ENCODE data around the gene TOGARAM2.

Gene TOGARAM2

DNA sequence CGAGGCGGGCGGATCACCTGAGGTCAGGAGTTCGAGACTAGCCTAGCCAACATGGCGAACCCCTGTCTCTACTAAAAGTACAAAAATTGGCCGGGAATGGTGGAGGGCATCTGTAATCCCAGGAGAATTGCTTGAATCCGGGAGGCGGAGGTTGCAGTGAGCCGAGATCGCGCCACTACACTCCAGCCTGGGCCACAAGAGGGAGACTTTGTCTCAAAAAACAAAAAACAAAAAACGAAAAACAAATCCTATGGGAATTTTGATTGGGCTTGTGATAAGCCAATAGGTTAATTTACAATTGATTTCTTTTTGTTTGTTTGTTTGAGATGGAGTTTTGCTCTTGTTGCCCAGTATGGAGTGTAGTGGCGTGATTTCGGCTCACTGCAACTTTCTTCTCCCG, 24.2 kb upstream of the TOGARAM2 start:
- H3K27ac ChIP-seq, result no peak overlapping the region
- no peak for TF ChIP-seq ZFX (IDR thresholded peaks at IDR 0.05; ENCODE audit: borderline replicate concordance)
- TF ChIP-seq, protein P1, sequence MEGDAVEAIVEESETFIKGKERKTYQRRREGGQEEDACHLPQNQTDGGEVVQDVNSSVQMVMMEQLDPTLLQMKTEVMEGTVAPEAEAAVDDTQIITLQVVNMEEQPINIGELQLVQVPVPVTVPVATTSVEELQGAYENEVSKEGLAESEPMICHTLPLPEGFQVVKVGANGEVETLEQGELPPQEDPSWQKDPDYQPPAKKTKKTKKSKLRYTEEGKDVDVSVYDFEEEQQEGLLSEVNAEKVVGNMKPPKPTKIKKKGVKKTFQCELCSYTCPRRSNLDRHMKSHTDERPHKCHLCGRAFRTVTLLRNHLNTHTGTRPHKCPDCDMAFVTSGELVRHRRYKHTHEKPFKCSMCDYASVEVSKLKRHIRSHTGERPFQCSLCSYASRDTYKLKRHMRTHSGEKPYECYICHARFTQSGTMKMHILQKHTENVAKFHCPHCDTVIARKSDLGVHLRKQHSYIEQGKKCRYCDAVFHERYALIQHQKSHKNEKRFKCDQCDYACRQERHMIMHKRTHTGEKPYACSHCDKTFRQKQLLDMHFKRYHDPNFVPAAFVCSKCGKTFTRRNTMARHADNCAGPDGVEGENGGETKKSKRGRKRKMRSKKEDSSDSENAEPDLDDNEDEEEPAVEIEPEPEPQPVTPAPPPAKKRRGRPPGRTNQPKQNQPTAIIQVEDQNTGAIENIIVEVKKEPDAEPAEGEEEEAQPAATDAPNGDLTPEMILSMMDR (IDR thresholded peaks at IDR 0.05), result peak; percentile 21

DNA sequence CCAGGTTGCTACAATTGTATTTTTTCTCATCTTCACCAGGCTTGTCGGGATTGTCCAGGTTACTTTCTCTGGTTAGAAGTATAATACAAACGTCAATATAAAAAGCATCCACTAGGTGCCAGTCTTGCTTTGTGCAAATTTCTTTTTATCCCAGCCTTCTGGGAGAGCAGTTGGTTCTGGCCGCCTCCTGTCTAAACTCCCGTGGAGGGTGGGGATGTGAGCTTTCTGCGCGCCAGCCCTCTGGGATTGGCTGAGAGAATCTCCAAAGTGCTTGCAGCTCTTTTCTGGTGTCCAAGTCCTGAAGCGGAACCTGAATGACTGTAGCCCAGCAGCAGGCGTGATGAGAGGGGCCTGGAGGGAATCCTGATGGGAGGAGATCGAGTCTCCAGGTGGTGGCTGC, 22.4 kb upstream of the TOGARAM2 start:
- TF ChIP-seq, protein P1 (IDR thresholded peaks at IDR 0.05), result peak; percentile 81
- TF ChIP-seq ZFX (IDR thresholded peaks at IDR 0.05; ENCODE audit: borderline replicate concordance), result no peak
- no peak overlapping the region for H3K27ac ChIP-seq

DNA sequence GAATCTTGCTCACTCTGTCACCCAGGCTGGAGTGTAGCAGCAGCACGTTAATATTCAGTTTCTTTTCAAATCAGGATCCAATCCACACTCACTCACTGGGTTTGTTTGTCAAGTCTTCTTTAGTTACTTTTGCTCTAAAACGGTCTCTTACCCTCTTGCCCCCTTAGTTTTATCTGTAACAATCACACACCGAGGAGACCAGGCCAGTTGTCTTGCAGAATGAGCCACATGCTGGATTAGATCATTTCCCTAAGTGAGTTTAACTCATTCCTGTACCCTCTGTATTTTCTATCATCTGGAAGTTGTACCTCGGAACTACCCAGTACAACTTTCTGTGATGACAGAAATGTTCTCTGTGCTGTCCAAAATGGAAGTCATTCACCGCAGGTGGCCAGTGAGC, 20.7 kb upstream of the TOGARAM2 start:
- TF ChIP-seq, protein P1 (IDR thresholded peaks at IDR 0.05), result no peak
- no peak for TF ChIP-seq ZFX (IDR thresholded peaks at IDR 0.05; ENCODE audit: borderline replicate concordance)
- H3K27ac ChIP-seq, result no peak overlapping the region

DNA sequence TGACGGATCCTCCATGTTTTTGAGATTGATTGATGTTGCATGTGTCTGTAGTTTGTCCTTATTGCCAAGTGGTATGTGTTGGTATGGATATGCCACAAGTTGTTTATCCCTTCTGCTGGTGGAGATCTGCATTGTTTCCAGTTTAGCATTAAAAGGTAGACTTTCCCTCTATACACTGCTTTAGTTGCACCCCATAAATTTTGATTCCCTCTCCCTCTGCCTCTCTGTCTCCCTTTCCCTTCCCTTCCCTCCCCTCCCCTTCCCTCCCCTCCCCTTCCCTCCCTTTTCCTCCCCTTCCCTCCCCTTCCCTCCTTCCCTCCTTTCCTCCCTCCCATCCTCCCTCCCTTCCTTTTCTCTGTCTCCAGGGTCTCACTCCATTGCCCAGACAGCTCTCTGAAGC, 18.6 kb upstream of the TOGARAM2 start:
- TF ChIP-seq, protein P1 (IDR thresholded peaks at IDR 0.05), result no peak
- no peak for TF ChIP-seq ZFX (IDR thresholded peaks at IDR 0.05; ENCODE audit: borderline replicate concordance)

DNA sequence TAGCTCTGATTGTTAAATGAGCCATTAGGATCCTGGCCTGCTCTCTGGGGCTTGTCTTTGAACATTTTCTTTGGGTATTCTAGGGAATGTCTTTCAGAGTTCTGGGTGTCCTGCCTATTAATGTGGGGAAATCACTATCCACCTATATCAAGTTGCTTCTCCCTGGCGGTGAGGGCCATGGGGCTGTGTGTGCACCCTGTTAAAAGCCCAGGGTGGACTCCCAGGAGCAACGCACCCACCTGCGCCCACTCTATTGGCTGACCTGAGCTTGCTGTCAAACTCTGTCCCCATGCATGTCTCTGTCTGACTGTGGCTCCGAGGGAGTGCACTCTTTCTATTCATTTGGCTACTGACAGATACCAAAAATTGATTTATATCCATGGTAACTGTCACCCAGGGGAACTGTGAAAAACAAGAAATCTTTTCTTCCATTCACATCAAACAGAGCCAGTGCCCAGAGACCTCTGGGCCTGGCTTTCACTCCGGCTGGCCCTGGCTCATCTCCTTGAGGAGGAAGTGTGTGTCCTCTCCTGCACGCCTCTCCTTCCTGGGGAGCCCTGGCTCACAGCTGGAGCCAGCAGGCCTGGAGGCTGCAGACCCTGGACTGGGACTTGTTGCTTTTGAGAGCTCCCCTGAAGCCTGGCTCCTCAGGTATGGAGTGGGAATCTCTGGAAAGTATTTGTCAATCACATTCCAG, 10.5 kb upstream of the TOGARAM2 start:
- H3K27ac ChIP-seq, result no peak overlapping the region
- TF ChIP-seq ZFX (IDR thresholded peaks at IDR 0.05; ENCODE audit: borderline replicate concordance), result no peak
- TF ChIP-seq, protein P1 (IDR thresholded peaks at IDR 0.05), result no peak

More for the DNA sequence above, 18.6 kb upstream of the TOGARAM2 start:
- H3K27ac ChIP-seq, result no peak overlapping the region

DNA sequence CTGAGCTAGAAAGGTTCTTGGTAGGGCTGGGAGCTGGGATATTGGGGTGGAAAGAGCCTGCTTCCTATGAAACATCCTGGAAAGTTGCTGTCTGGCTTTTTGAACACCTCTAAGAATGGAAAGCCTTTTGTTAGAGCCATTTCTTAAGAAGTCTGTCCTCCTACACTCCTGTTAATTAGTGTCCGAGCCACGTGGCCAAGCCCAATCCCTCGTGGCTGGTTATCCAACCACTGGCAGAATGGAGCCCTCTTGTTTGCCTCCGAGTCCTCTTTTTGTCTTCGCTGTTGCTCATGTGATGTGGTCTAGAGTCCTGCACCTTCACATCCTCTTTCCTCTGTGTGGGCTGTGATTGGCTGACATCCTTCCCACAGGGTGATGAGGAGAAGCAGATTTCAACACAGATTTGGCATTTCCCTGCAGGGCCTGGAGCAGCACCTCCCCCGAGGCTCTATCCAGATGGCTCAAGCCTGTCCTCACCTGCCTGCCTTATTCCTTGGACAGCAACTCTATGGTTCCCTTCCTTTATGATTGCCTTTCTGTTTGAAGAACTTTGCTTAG, 8.2 kb upstream of the TOGARAM2 start:
- no peak overlapping the region for H3K27ac ChIP-seq
- TF ChIP-seq, protein P1 (IDR thresholded peaks at IDR 0.05), result no peak
- TF ChIP-seq ZFX (IDR thresholded peaks at IDR 0.05; ENCODE audit: borderline replicate concordance), result no peak

DNA sequence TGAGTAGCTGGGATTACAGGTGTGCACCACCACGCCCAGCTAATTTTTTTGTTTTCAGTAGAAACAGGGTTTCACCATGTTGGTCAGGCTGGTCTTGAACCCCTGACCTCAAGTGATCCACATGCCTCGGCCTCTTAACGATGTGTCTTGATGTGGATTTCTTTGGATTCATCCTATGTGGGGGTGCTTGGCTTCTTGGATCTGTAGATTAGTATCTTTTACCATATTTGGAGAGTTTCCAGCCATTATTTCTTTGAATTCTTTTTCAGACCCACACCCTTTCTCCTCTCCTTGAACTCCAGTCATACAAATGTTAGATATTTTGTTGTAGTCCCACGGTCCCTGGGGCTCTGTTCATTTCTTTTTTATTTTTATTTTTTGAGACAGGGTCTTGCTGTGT, 6.8 kb upstream of the TOGARAM2 start:
- TF ChIP-seq, protein P1 (IDR thresholded peaks at IDR 0.05), result no peak
- no peak for TF ChIP-seq ZFX (IDR thresholded peaks at IDR 0.05; ENCODE audit: borderline replicate concordance)
- no peak overlapping the region for H3K27ac ChIP-seq

Measured in 22Rv1 (cell line).